Adrenal gland (tissue), 12 donors: ENCODE results near the gene ROS1. TPM values are rescaled to one million over a fixed set of nuclear protein-coding genes. Genes with fewer than 3 reads are reported as not detected.

ENCODE experiments used
- DNase-seq, 7 donors: peaks; one replicate each; pipeline ENCODE4 v3.0.0-alpha.2; 2019 to 2020
- H3K27ac ChIP-seq, 5 donors: fragments of 200-600 bp; sonication (generic) in 4 of 5; 1 replicate in 3 of 5; 2 replicates in 2 of 5; pipeline versions ENCODE4 v1.5.1 to v1.8.0; 2016 to 2020; ENCODE audit warnings: mild to moderate bottlenecking in 1 of 5
- H3K27me3 ChIP-seq: fragments of 200-600 bp; 2 replicates; pipeline ENCODE4 v1.8.0; 2021
- H3K36me3 ChIP-seq, 2 donors: fragments of 200-600 bp; replicated peaks in 1 of 2; 1 replicate in 1 of 2; 2 replicates in 1 of 2; pipeline versions ENCODE4 v1.5.1 to v1.8.0; 2018 to 2022
- H3K4me1 ChIP-seq, 2 donors: fragments of 200-600 bp; replicated peaks in 1 of 2; 1 replicate in 1 of 2; 2 replicates in 1 of 2; pipeline versions ENCODE4 v1.5.1 to v1.8.0; 2018 to 2021
- H3K4me3 ChIP-seq, 4 donors: fragments of 200-600 bp; sonication (generic) in 3 of 4; one replicate each; pipeline ENCODE4 v1.5.1; 2016 to 2018
- H3K9me3 ChIP-seq, 3 donors: fragments of 200-600 bp; sonication (generic) in 1 of 3; replicated peaks in 1 of 3; 1 replicate in 2 of 3; 2 replicates in 1 of 3; pipeline versions ENCODE4 v1.5.1 to v1.8.0; 2016 to 2021
- POLR2A ChIP-seq, 2 donors: fragments of 450-650 bp; IDR thresholded peaks; one replicate each; pipeline ENCODE4 v1.6.1; 2017; ENCODE audit warnings: antibody characterized with exemption in 2 of 2, mild to moderate bottlenecking in 2 of 2, moderate library complexity in 1 of 2
- WGBS, 4 donors: extraction: QIAGEN DNeasy Blood & Tissue Kit in 2 of 4; methylation state at CpG; one replicate each; pipeline versions ENCODE4 v1.1.5 to v1.1.7; 2013 to 2017; 5-methylcytosine and 5-hydroxymethylcytosine counted together
- intact Hi-C, 2 donors: fragments of 100-400 bp; cut with DNase I; formaldehyde crosslinking; loops; one replicate each; pipeline versions ENCODE4 v1.14.1 to v1.15.0; 2022 to 2023
- polyA plus RNA-seq, 3 donors: library from polyadenylated mRNA; stranded (reverse); fragments of 200-250 nt in 2 of 3; fragments of 350-450 nt in 1 of 3; fragmentation: Illumina TruSeq in 1 of 3; extraction: RNeasy Lipid Tissue Mini Kit (QIAGEN cat#74804) in 1 of 3; gene quantifications; one replicate each; pipeline ENCODE4 v1.2.3, GENCODE V29; 2013 to 2014
- total RNA-seq, 9 donors: library from RNA; depleted of rRNA in 4 of 9; stranded (reverse); fragments of >200 nt in 4 of 9; fragments of 120-200 nt in 1 of 9; fragmentation: NEBNext Ultra II Directional in 1 of 9; extraction: Animal tissue kit (Norgen Biotek cat#: 25700) in 1 of 9; gene quantifications; one replicate each; pipeline versions ENCODE4 v1.1.0 to v1.2.4, GENCODE V29; 2013 to 2023
- TF ChIP-seq, protein P1 (sequence below), 6 experiments: fragments of 450-650 bp in 4 of 6; fragments of 200-600 bp in 2 of 6; sonication (generic) in 1 of 6; IDR thresholded peaks; 1 replicate in 5 of 6; 2 replicates in 1 of 6; pipeline versions ENCODE4 v1.5.1 to v1.8.0; 2016 to 2021; ENCODE audit warnings: antibody characterized with exemption in 6 of 6, mild to moderate bottlenecking in 2 of 6, moderate library complexity in 1 of 6
- donor health status: healthy with polysubstance abuse.
- donor health status: Bipolar disorder and iron deficiency.
- donor health status: DM: yes; HTN: yes; CAD: no.
- donor health status: DM: no; HTN: no; CAD: no.
- donor health status: DM: no; HTN: no; CAD: no.
- donor health status: DM: yes; HTN: yes; CAD: no.

The ROS1 gene
- total and polyA plus RNA-seq, 12 donors = under 0.01 to 0.11 (median 0.08) TPM; not detected in 9

DNA sequence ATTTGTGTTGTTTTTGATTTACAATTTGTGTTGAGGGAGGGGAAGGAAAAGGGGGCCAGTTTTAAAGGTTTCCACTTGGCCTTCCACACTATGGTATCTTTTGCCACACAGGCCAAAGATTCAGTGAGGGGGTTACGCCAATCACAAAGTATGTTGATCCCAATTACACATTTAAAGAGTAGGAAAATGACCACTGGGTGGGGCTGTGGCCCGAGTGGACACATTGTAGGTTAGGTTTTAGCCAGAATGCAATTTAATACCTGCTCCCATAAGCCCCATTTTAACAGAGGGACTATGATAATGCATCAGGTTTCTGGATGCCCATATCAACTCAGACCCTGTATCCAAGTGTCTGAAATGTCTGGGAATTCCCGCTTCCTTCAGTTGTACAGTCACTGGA lies 144.8 kb downstream of the ROS1 start:
- H3K9me3 ChIP-seq = no peaks in the 10 kb centered on the region
- H3K4me3 ChIP-seq = no peak overlapping the region
- H3K4me1 ChIP-seq = no peaks in the 10 kb centered on the region
- H3K27ac ChIP-seq = no peak overlapping the region
- H3K36me3 ChIP-seq = no peaks in the 10 kb centered on the region
- TF ChIP-seq POLR2A (IDR thresholded peaks at IDR 0.05) = no peak
- TF ChIP-seq, protein P1, sequence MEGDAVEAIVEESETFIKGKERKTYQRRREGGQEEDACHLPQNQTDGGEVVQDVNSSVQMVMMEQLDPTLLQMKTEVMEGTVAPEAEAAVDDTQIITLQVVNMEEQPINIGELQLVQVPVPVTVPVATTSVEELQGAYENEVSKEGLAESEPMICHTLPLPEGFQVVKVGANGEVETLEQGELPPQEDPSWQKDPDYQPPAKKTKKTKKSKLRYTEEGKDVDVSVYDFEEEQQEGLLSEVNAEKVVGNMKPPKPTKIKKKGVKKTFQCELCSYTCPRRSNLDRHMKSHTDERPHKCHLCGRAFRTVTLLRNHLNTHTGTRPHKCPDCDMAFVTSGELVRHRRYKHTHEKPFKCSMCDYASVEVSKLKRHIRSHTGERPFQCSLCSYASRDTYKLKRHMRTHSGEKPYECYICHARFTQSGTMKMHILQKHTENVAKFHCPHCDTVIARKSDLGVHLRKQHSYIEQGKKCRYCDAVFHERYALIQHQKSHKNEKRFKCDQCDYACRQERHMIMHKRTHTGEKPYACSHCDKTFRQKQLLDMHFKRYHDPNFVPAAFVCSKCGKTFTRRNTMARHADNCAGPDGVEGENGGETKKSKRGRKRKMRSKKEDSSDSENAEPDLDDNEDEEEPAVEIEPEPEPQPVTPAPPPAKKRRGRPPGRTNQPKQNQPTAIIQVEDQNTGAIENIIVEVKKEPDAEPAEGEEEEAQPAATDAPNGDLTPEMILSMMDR (IDR thresholded peaks at IDR 0.05) = no peak
- 73 to 83% (median 78%) methylated on average over 3 of the region's 3 CpGs for WGBS, 4 donors
- H3K27me3 ChIP-seq = peaks cover 11% of the 10 kb centered on the region
- intact Hi-C loops = no loop called here
- no peak for DNase-seq

DNA sequence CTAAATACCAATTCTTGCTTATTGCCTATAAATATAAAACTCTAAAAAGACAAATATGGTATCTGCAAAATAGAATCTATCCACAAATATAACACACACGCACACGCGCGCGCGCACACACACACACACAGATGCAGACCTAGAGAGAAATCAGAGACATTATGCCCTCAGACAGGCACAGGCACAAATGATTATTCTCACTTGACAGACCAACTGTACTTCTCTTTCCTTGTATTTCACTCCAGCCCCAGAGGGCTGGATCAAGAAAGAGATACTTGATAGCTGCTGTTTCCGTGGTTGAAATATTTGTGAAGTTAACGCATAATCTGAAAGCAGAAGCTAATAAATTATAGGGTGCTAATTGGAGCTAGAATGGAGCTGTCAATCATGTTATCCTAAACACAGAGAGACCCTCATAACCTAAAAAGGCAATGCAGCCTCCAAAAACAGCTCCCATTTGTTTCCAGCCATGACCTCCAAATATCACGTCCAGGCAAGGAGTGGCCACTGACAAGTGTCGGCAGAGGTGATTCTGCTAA lies 148.9 kb downstream of the ROS1 start:
- peaks cover 20% of the 10 kb centered on the region for H3K27me3 ChIP-seq
- intact Hi-C loops = no loop called here
- no peaks in the 10 kb centered on the region for H3K9me3 ChIP-seq
- no peak overlapping the region for H3K27ac ChIP-seq
- no peaks in the 10 kb centered on the region for H3K36me3 ChIP-seq
- no peaks in the 10 kb centered on the region for H3K4me1 ChIP-seq
- 78 to 82% (median 79%) methylated on average over 10 of the region's 10 CpGs for WGBS, 4 donors
- no peak overlapping the region for H3K4me3 ChIP-seq
- TF ChIP-seq, protein P1 (IDR thresholded peaks at IDR 0.05) = no peak
- TF ChIP-seq POLR2A (IDR thresholded peaks at IDR 0.05) = no peak
- DNase-seq = no peak

DNA sequence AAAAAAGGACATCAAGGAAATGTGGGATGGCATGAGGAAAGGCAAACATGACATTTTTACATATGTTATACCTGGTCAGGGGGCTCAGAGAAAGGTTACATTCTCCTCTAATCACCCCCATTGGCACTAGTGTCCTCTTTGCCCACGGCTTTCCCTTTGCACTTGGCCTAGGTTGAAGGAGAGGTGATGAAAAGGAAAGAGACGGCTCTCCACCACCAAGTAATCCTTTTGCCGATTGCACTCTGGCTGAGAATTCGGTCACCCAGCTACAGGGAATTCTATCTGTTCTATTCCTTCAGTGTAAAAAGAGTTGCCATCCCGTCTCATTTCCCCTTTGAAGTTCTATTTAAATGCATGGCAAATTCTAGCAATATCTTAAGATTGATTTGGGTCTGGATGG lies 150.0 kb downstream of the ROS1 start:
- Histone ChIP-seq H3K4me3 (no peak overlapping the region), H3K9me3 (no peaks in the 10 kb centered on the region), H3K27ac (no peak overlapping the region), H3K27me3 (peaks cover 31% of the 10 kb centered on the region), H3K4me1 (no peaks in the 10 kb centered on the region), H3K36me3 (no peaks in the 10 kb centered on the region)
- DNase-seq = no peak
- TF ChIP-seq, protein P1 (IDR thresholded peaks at IDR 0.05) = no peak
- no peak for TF ChIP-seq POLR2A (IDR thresholded peaks at IDR 0.05)
- intact Hi-C loops = no loop called here
- WGBS, 4 donors = 57 to 74% (median 68%) methylated on average over 5 of the region's 5 CpGs

DNA sequence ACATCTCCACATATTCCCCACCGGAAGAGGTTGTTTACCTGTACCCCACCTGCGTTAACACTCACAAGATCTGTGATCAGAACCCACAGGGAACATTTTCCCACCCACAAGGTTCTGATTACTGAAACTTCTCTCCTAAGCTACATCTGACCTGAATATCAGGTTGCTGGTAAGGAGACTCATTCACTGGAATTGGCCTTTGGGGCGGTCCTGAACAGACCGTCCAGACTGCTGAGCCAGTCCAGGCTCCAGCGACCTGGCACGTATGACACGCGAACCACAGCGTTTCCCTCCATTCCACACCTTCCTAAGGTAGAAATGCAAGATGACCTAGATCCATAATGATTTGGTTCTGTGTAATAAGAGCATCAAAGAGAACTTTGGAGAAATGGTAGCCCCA lies 150.5 kb downstream of the ROS1 start:
- DNase-seq = no peak
- no peak overlapping the region for H3K27ac ChIP-seq
- intact Hi-C loops = no loop called here
- H3K27me3 ChIP-seq = peaks cover 36% of the 10 kb centered on the region
- TF ChIP-seq POLR2A (IDR thresholded peaks at IDR 0.05) = no peak
- TF ChIP-seq, protein P1 (IDR thresholded peaks at IDR 0.05) = no peak
- H3K4me1 ChIP-seq = peaks cover 3 to 4% of the 10 kb centered on the region in 2 donors
- WGBS, 4 donors = 75 to 86% (median 83%) methylated on average over 9 of the region's 9 CpGs
- no peaks in the 10 kb centered on the region for H3K9me3 ChIP-seq
- H3K36me3 ChIP-seq = no peaks in the 10 kb centered on the region
- H3K4me3 ChIP-seq = no peak overlapping the region
